K562 (cell line): Measurements from ENCODE around the gene RRH. TPM values are rescaled to one million over a fixed set of nuclear protein-coding genes. Genes with fewer than 3 reads are reported as not detected.
A peak's percentile ranks its signal among the peaks of the same experiment; 100 is the strongest.

Source experiments
- ATAC-seq: fragments of 200-7000 bp; cut with Tn5 transposase; 3 replicates; pipeline ENCODE4 v1.9.1; 2020; ENCODE audit warnings: moderate library complexity
- BruUV-seq: library from RNA; stranded (reverse); fragments of 400-500 nt; replicated peaks from 2 replicates; lab custom pipeline; 2021; lab: Mats Ljungman, UMichigan
- CTCF ChIA-PET: fragments of 300-600 bp; formaldehyde crosslinking; extraction: SDS; loops from one replicate; lab custom pipeline; 2021; ENCODE audit warnings: low intra/inter-chr PET ratio; lab: Yijun Ruan, JAX
- POLR2A ChIA-PET: fragments of 300-600, 350-650 bp; sonication (Branson Sonifier 250); formaldehyde crosslinking; extraction: SDS; loops from one replicate; lab custom pipeline; 2021; ENCODE audit warnings: antibody characterized with exemption, inconsistent platforms; lab: Yijun Ruan, JAX
- DNase-seq, 4 experiments: peaks; one replicate each; pipeline versions ENCODE4 v3.0.0 to v3.0.0-alpha.2; 2011 to 2018; ENCODE audit warnings: low spot score in 3 of 4, mixed read lengths in 3 of 4; ENCODE audit errors: extremely low read depth in 1 of 4
- FAIRE-seq: peaks from 2 replicates; lab custom pipeline; 2011; peaks lifted over from hg19 to GRCh38; lab: Jason Lieb, UNC
- H2AFZ ChIP-seq: 2 replicates; pipeline ENCODE4 v1.6.0; 2011; ENCODE audit warnings: low read depth, low read length, control low read depth, inconsistent platforms
- H3K27ac ChIP-seq: fragments of 200-600 bp; 3 replicates; pipeline ENCODE4 v1.8.0; 2011; ENCODE audit warnings: low read depth, mild to moderate bottlenecking, control low read depth, inconsistent platforms, low read length, moderate library complexity, mixed read lengths; ENCODE audit errors: extremely low read depth
- H3K27me3 ChIP-seq, 2 experiments: fragments of 300-600 bp in 1 of 2; 2 replicates in 1 of 2; 3 replicates in 1 of 2; pipeline versions ENCODE4 v1.6.0 to v1.8.0; 2011; ENCODE audit warnings: inconsistent platforms in 2 of 2, low read length in 2 of 2, mild to moderate bottlenecking in 1 of 2, mixed read lengths in 1 of 2, moderate library complexity in 1 of 2; ENCODE audit not compliant: control insufficient read depth in 2 of 2, insufficient read depth in 2 of 2
- H3K36me3 ChIP-seq: fragments of 300-600 bp; 3 replicates; pipeline ENCODE4 v1.8.0; 2011; ENCODE audit warnings: mild to moderate bottlenecking, low read length, inconsistent platforms; ENCODE audit not compliant: control insufficient read depth, insufficient read depth
- H3K4me1 ChIP-seq, 2 experiments: fragments of 200-600 bp in 1 of 2; replicated peaks in 1 of 2; 2 replicates in 1 of 2; 3 replicates in 1 of 2; pipeline versions ENCODE4 v1.5.1 to v1.8.0; 2011; ENCODE audit warnings: inconsistent platforms in 2 of 2, low read length in 2 of 2, mild to moderate bottlenecking in 1 of 2, mixed read lengths in 1 of 2, moderate library complexity in 1 of 2; ENCODE audit not compliant: control insufficient read depth in 2 of 2, insufficient read depth in 2 of 2
- H3K4me2 ChIP-seq: 2 replicates; pipeline ENCODE4 v1.6.1; 2011; ENCODE audit warnings: low read length, control low read depth, inconsistent platforms, mixed read lengths; ENCODE audit not compliant: insufficient read depth
- H3K4me3 ChIP-seq: fragments of 200-600 bp; sonication (generic), shearing (Covaris generic); 2 replicates; pipeline ENCODE4 v1.5.1; 2016; ENCODE audit warnings: control low read depth, inconsistent platforms
- H3K79me2 ChIP-seq: fragments of 200-600 bp; 3 replicates; pipeline ENCODE4 v1.8.0; 2011; ENCODE audit warnings: low read length, inconsistent platforms; ENCODE audit not compliant: control insufficient read depth, insufficient read depth
- H3K9ac ChIP-seq, 2 experiments: 2 replicates each; pipeline versions ENCODE4 v1.6.0 to v1.6.1; 2011; ENCODE audit warnings: low read depth in 2 of 2, low read length in 2 of 2, control low read depth in 1 of 2, inconsistent platforms in 1 of 2, mild to moderate bottlenecking in 1 of 2, mixed read lengths in 1 of 2; ENCODE audit not compliant: insufficient read depth in 1 of 2
- H3K9me1 ChIP-seq: one replicate; pipeline ENCODE4 v1.6.0; 2011; ENCODE audit warnings: inconsistent platforms, mild to moderate bottlenecking, low read length, moderate library complexity; ENCODE audit not compliant: control insufficient read depth, insufficient read depth
- H3K9me3 ChIP-seq: replicated peaks from 2 replicates; pipeline ENCODE4 v1.5.1; 2011; ENCODE audit warnings: low read depth, low read length, inconsistent platforms; ENCODE audit not compliant: control insufficient read depth, insufficient read depth
- H4K20me1 ChIP-seq: replicated peaks from 2 replicates; pipeline ENCODE4 v1.6.1; 2011; ENCODE audit warnings: low read length, inconsistent platforms, mixed read lengths; ENCODE audit not compliant: control insufficient read depth, insufficient read depth
- DPF2 ChIP-seq: fragments of 450-650 bp; IDR thresholded peaks from 2 replicates; pipeline ENCODE4 v1.6.1; 2016
- ETV6 ChIP-seq, 3 experiments: fragments of 150-350 bp in 1 of 3; sonication (generic) in 1 of 3; formaldehyde crosslinking in 1 of 3; IDR thresholded peaks; 2 replicates each; pipeline versions ENCODE4 v1.6.1 to v1.8.0; 2014 to 2022; ENCODE audit warnings: borderline replicate concordance in 2 of 3, low read depth in 2 of 3, antibody characterized with exemption in 1 of 3, low read length in 1 of 3, mild to moderate bottlenecking in 1 of 3, missing genetic modification reagents in 1 of 3
- NONO ChIP-seq, 2 experiments: fragments of 200-400 bp in 1 of 2; fragments of 450-650 bp in 1 of 2; formaldehyde crosslinking in 1 of 2; IDR thresholded peaks; 2 replicates each; pipeline ENCODE4 v1.6.1; 2017; ENCODE audit warnings: low read depth in 2 of 2, mild to moderate bottlenecking in 2 of 2, moderate library complexity in 2 of 2, low read length in 1 of 2
- POLR2AphosphoS2 ChIP-seq: IDR thresholded peaks from 2 replicates; pipeline ENCODE4 v1.6.1; 2012; ENCODE audit warnings: low read length, improper control_type of control experiment
- RAD51 ChIP-seq: fragments of 450-650 bp; IDR thresholded peaks from 2 replicates; pipeline ENCODE4 v1.7.1; 2016; ENCODE audit warnings: low read depth, mild to moderate bottlenecking, borderline replicate concordance
- WGBS: fragments of 100-300 bp; shearing (Covaris generic); methylation state at CpG from one replicate; pipeline ENCODE4 v1.1.6; 2016; ENCODE audit warnings: low coverage, mixed read lengths; ENCODE audit not compliant: insufficient coverage; ENCODE audit errors: missing lambda C conversion rate; 5-methylcytosine and 5-hydroxymethylcytosine counted together
- in situ Hi-C: fragments of 300-500 bp; cut with MboI; formaldehyde crosslinking; loops from 4 replicates; pipeline ENCODE4 v1.15.0; 2018; ENCODE audit warnings: inconsistent platforms, mixed read lengths
- intact Hi-C: fragments of 100-400 bp; cut with micrococcal nuclease; formaldehyde crosslinking; loops from 2 replicates; pipeline ENCODE4 v1.14.2; 2022
- polyA plus RNA-seq, 8 experiments: library from polyadenylated mRNA; depleted of rRNA in 4 of 8; stranded (reverse) in 5 of 8; unstranded in 3 of 8; fragments of >200 nt; fragmentation: Nextera tagmentation in 2 of 8; fragmentation: Illumina TruSeq in 1 of 8; extraction: Ambion mirVana in 2 of 8; extraction: Trizol in 1 of 8; gene quantifications; 2 replicates each; pipeline versions ENCODE4 v1.2.1 to v1.2.3, GENCODE V29; 2011 to 2014; ENCODE audit warnings: inconsistent platforms in 1 of 8, missing spikeins in 1 of 8
- total RNA-seq, 7 experiments: library from RNA; depleted of rRNA in 6 of 7; stranded (reverse); fragments of >200 nt in 6 of 7; fragmentation: Illumina TruSeq in 2 of 7; extraction: Trizol in 2 of 7; gene quantifications; 2 replicates each; pipeline versions ENCODE4 v1.2.1 to v1.2.3, GENCODE V29; 2011 to 2021; ENCODE audit warnings: low replicate concordance in 1 of 7
- TF ChIP-seq, protein P1 (sequence below): fragments of 250-450 bp; sonication (Bioruptor Pico); IDR thresholded peaks from 2 replicates; pipeline ENCODE4 v1.9.0; 2021; ENCODE audit warnings: mild to moderate bottlenecking, inconsistent platforms
- TF ChIP-seq, protein P2 (sequence below), 2 experiments: fragments of 450-650 bp in 1 of 2; sonication (generic) in 1 of 2; formaldehyde crosslinking in 1 of 2; IDR thresholded peaks; 2 replicates each; pipeline versions ENCODE4 v1.7.1 to v1.9.0; 2016 to 2022; ENCODE audit warnings: inconsistent platforms in 1 of 2, mild to moderate bottlenecking in 1 of 2, missing genetic modification reagents in 1 of 2
- TF ChIP-seq, protein P3 (sequence below): fragments of 250-450 bp; sonication (Bioruptor Pico); IDR thresholded peaks from 2 replicates; pipeline ENCODE4 v1.5.0; 2021

Gene RRH
- total and polyA plus RNA-seq, 9 of the 15 experiments (the other 6 are each of a cell fraction or from before 2014, with no cell fraction given): 0.04 to 0.31 (median 0.12) TPM; not detected in 3

DNA sequence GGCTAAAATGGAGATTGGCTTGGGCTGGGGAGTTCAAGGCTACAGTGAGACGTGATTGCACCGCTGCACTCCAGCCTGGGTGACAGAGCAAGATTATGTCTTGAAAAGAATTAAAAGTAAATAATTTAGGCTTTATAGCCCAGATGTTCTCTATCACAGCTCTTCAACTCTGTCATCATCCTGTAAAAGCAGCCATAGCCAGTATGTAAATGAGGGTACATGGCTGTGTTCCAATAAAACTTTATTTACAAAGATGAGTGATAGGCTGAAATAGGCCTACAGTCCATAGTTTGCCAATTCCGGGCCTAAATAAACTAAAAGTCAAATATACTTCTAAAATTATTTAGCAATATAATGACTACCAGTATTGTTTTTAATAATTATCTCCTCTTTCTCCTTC lies 9.2 kb downstream of the RRH start:
- Histone ChIP-seq H3K4me1 (no peaks in the 10 kb centered on the region; a peak in 1 of 5 replicates), H3K27ac (no peak overlapping the region), H4K20me1 (no peaks in the 10 kb centered on the region), H3K4me3 (no peak overlapping the region), H3K4me2 (no peak overlapping the region), H3K79me2 (no peaks in the 10 kb centered on the region), H3K36me3 (no peaks in the 10 kb centered on the region), H3K9me1 (no peaks in the 10 kb centered on the region), H3K9ac (no peak overlapping the region), H2AFZ (no peak overlapping the region), H3K9me3 (no peaks in the 10 kb centered on the region), H3K27me3 (no peaks in the 10 kb centered on the region)
- CTCF ChIA-PET: no interaction called here
- POLR2A ChIA-PET: interaction anchor here (0.6 kb wide), 1 partner anchor 134 kb away, joined by 3 read pairs; no protein-coding TSS in a partner anchor
- FAIRE-seq (no peak), DNase-seq (no peak), ATAC-seq (no peak)
- BruUV-seq: no TSS peak
- in situ Hi-C loops (loop anchor here (10.0 kb wide), 1 partner anchor 402 kb away; the partner anchor contains the start of gene SEC24B), intact Hi-C loops (no loop called here)
- TF ChIP-seq, protein P1, sequence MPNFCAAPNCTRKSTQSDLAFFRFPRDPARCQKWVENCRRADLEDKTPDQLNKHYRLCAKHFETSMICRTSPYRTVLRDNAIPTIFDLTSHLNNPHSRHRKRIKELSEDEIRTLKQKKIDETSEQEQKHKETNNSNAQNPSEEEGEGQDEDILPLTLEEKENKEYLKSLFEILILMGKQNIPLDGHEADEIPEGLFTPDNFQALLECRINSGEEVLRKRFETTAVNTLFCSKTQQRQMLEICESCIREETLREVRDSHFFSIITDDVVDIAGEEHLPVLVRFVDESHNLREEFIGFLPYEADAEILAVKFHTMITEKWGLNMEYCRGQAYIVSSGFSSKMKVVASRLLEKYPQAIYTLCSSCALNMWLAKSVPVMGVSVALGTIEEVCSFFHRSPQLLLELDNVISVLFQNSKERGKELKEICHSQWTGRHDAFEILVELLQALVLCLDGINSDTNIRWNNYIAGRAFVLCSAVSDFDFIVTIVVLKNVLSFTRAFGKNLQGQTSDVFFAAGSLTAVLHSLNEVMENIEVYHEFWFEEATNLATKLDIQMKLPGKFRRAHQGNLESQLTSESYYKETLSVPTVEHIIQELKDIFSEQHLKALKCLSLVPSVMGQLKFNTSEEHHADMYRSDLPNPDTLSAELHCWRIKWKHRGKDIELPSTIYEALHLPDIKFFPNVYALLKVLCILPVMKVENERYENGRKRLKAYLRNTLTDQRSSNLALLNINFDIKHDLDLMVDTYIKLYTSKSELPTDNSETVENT (CRISPR knock-in tag): no peak
- no peak for TF ChIP-seq RAD51
- no peak for TF ChIP-seq ETV6 (IDR thresholded peaks at IDR 0.05; ENCODE audit: borderline replicate concordance in 1 of 2, low read depth in 2 of 2, low read length in 1 of 2)
- no peak for TF ChIP-seq ETV6 (CRISPR knock-in tag; IDR thresholded peaks at IDR 0.05; ENCODE audit: borderline replicate concordance)
- TF ChIP-seq, protein P2, sequence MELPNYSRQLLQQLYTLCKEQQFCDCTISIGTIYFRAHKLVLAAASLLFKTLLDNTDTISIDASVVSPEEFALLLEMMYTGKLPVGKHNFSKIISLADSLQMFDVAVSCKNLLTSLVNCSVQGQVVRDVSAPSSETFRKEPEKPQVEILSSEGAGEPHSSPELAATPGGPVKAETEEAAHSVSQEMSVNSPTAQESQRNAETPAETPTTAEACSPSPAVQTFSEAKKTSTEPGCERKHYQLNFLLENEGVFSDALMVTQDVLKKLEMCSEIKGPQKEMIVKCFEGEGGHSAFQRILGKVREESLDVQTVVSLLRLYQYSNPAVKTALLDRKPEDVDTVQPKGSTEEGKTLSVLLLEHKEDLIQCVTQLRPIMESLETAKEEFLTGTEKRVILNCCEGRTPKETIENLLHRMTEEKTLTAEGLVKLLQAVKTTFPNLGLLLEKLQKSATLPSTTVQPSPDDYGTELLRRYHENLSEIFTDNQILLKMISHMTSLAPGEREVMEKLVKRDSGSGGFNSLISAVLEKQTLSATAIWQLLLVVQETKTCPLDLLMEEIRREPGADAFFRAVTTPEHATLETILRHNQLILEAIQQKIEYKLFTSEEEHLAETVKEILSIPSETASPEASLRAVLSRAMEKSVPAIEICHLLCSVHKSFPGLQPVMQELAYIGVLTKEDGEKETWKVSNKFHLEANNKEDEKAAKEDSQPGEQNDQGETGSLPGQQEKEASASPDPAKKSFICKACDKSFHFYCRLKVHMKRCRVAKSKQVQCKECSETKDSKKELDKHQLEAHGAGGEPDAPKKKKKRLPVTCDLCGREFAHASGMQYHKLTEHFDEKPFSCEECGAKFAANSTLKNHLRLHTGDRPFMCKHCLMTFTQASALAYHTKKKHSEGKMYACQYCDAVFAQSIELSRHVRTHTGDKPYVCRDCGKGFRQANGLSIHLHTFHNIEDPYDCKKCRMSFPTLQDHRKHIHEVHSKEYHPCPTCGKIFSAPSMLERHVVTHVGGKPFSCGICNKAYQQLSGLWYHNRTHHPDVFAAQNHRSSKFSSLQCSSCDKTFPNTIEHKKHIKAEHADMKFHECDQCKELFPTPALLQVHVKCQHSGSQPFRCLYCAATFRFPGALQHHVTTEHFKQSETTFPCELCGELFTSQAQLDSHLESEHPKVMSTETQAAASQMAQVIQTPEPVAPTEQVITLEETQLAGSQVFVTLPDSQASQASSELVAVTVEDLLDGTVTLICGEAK (IDR thresholded peaks at IDR 0.05): peak; percentile 93
- TF ChIP-seq, protein P2 (CRISPR knock-in tag; IDR thresholded peaks at IDR 0.05): peak; percentile 89
- TF ChIP-seq, protein P3, sequence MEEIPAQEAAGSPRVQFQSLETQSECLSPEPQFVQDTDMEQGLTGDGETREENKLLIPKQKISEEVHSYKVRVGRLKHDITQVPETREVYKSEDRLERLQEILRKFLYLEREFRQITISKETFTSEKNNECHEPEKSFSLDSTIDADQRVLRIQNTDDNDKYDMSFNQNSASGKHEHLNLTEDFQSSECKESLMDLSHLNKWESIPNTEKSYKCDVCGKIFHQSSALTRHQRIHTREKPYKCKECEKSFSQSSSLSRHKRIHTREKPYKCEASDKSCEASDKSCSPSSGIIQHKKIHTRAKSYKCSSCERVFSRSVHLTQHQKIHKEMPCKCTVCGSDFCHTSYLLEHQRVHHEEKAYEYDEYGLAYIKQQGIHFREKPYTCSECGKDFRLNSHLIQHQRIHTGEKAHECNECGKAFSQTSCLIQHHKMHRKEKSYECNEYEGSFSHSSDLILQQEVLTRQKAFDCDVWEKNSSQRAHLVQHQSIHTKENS (CRISPR knock-in tag): no peak
- TF ChIP-seq POLR2AphosphoS2: no peak
- TF ChIP-seq DPF2: no peak
- TF ChIP-seq NONO (IDR thresholded peaks at IDR 0.05; ENCODE audit: low read depth in 2 of 2, low read length in 1 of 2): no peak
- 44% methylated on average over 3 of the region's 3 CpGs for WGBS
